ENCODE data around the gene FBXO42. TPM values are rescaled to one million over a fixed set of nuclear protein-coding genes. Genes with fewer than 3 reads are reported as not detected.

FBXO42 gene
- total and polyA plus RNA-seq, 2 of the 13 experiments (the other 11 are each of a cell fraction or from before 2014, with no cell fraction given): 7.6 to 17.5 TPM

DNA sequence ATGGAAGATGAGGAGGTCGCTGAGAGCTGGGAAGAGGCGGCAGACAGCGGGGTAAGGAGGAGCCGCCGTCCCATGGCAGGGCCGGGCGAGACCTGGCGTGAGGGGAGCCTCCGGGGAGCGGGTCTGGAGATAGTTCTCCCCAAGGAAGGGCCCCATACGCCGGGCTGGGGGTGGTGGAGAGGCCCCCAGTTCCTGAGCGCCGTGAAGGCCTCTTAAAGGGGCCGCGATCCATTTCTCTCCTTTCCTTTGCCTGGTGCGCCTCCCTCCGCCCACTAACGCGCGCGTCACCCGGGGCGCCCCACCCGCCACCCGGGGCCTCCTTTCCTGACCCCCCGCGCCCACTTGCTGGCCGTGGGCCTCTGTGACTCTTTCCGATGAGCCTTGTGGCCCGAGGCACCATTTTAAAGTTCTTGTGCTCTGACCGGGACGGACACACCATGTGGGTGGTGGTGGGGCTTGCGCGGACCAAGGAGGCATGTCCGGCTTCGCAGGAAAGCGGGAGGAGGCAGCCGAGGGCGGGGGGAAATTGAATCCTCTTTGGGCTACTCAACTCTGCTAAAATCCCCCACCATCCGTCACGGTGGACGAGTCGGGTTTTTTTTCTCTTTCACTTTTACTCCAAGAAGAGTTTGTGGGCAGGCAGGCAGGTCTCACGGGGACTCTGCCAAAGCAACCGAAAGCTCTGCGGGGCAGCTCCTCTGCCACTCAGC is 15.1 kb upstream of the FBXO42 start (continued):
- TF ChIP-seq, protein P1, sequence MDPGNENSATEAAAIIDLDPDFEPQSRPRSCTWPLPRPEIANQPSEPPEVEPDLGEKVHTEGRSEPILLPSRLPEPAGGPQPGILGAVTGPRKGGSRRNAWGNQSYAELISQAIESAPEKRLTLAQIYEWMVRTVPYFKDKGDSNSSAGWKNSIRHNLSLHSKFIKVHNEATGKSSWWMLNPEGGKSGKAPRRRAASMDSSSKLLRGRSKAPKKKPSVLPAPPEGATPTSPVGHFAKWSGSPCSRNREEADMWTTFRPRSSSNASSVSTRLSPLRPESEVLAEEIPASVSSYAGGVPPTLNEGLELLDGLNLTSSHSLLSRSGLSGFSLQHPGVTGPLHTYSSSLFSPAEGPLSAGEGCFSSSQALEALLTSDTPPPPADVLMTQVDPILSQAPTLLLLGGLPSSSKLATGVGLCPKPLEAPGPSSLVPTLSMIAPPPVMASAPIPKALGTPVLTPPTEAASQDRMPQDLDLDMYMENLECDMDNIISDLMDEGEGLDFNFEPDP (CRISPR knock-in tag; conservative IDR thresholded peaks at IDR 0.05): no peak
- TF ChIP-seq HNRNPLL (IDR thresholded peaks at IDR 0.05; ENCODE audit: low read depth, low read length, poor library complexity, severe bottlenecking) (no peak), NCOR1 (IDR thresholded peaks at IDR 0.05; ENCODE audit: borderline replicate concordance, low read length) (no peak), RARG (CRISPR knock-in tag; IDR thresholded peaks at IDR 0.05; ENCODE audit: low read depth) (no peak), NONO (IDR thresholded peaks at IDR 0.05) (no peak), NONO (CRISPR knock-in tag; conservative IDR thresholded peaks at IDR 0.05) (0 out of 2 replicates have a peak, but pooled peaks have one; percentile 6), ZNF678 (CRISPR knock-in tag; IDR thresholded peaks at IDR 0.05) (no peak), RBFOX2 (IDR thresholded peaks at IDR 0.05; ENCODE audit: low read depth, low read length) (peak; percentile 84), ZNF432 (CRISPR knock-in tag; IDR thresholded peaks at IDR 0.05; ENCODE audit: borderline replicate concordance) (0 out of 2 replicates have a peak, but pooled peaks have one; percentile 54), ZNF547 (CRISPR knock-in tag; IDR thresholded peaks at IDR 0.05) (no peak), TARDBP (CRISPR knock-in tag; IDR thresholded peaks at IDR 0.05) (no peak), SKI (IDR thresholded peaks at IDR 0.05; ENCODE audit: partially characterized antibody) (no peak), PAWR (CRISPR knock-in tag; IDR thresholded peaks at IDR 0.05; ENCODE audit: borderline replicate concordance) (no peak), ZNF207 (IDR thresholded peaks at IDR 0.05; ENCODE audit: borderline replicate concordance) (no peak), ZNF772 (CRISPR knock-in tag; IDR thresholded peaks at IDR 0.05) (peak; percentile 88; the same call in 1 of the 2 replicates), GATAD1 (CRISPR knock-in tag; IDR thresholded peaks at IDR 0.05) (peak; percentile 86), SIN3A (IDR thresholded peaks at IDR 0.05; ENCODE audit: borderline replicate concordance, low read depth, low read length) (peak; percentile 63; the same call in 1 of the 2 replicates), IRX3 (CRISPR knock-in tag; IDR thresholded peaks at IDR 0.05; ENCODE audit: borderline replicate concordance, low read depth) (no peak; the same call in 1 of the 2 replicates), REL (CRISPR knock-in tag; conservative IDR thresholded peaks at IDR 0.05) (no peak)
- TF ChIP-seq, protein P2, sequence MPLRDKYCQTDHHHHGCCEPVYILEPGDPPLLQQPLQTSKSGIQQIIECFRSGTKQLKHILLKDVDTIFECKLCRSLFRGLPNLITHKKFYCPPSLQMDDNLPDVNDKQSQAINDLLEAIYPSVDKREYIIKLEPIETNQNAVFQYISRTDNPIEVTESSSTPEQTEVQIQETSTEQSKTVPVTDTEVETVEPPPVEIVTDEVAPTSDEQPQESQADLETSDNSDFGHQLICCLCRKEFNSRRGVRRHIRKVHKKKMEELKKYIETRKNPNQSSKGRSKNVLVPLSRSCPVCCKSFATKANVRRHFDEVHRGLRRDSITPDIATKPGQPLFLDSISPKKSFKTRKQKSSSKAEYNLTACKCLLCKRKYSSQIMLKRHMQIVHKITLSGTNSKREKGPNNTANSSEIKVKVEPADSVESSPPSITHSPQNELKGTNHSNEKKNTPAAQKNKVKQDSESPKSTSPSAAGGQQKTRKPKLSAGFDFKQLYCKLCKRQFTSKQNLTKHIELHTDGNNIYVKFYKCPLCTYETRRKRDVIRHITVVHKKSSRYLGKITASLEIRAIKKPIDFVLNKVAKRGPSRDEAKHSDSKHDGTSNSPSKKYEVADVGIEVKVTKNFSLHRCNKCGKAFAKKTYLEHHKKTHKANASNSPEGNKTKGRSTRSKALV (CRISPR knock-in tag; IDR thresholded peaks at IDR 0.05): peak; percentile 66
- TF ChIP-seq, protein P3, sequence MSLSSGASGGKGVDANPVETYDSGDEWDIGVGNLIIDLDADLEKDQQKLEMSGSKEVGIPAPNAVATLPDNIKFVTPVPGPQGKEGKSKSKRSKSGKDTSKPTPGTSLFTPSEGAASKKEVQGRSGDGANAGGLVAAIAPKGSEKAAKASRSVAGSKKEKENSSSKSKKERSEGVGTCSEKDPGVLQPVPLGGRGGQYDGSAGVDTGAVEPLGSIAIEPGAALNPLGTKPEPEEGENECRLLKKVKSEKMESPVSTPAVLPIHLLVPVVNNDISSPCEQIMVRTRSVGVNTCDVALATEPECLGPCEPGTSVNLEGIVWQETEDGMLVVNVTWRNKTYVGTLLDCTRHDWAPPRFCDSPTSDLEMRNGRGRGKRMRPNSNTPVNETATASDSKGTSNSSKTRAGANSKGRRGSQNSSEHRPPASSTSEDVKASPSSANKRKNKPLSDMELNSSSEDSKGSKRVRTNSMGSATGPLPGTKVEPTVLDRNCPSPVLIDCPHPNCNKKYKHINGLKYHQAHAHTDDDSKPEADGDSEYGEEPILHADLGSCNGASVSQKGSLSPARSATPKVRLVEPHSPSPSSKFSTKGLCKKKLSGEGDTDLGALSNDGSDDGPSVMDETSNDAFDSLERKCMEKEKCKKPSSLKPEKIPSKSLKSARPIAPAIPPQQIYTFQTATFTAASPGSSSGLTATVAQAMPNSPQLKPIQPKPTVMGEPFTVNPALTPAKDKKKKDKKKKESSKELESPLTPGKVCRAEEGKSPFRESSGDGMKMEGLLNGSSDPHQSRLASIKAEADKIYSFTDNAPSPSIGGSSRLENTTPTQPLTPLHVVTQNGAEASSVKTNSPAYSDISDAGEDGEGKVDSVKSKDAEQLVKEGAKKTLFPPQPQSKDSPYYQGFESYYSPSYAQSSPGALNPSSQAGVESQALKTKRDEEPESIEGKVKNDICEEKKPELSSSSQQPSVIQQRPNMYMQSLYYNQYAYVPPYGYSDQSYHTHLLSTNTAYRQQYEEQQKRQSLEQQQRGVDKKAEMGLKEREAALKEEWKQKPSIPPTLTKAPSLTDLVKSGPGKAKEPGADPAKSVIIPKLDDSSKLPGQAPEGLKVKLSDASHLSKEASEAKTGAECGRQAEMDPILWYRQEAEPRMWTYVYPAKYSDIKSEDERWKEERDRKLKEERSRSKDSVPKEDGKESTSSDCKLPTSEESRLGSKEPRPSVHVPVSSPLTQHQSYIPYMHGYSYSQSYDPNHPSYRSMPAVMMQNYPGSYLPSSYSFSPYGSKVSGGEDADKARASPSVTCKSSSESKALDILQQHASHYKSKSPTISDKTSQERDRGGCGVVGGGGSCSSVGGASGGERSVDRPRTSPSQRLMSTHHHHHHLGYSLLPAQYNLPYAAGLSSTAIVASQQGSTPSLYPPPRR (CRISPR knock-in tag; IDR thresholded peaks at IDR 0.05; ENCODE audit: borderline replicate concordance): no peak
